Measurements from ENCODE around the gene PTEN. TPM values are rescaled to one million over a fixed set of nuclear protein-coding genes. Genes with fewer than 3 reads are reported as not detected.

PTEN gene
- total RNA-seq, 1 donor from 2014 or later, result 64.9 TPM

DNA sequence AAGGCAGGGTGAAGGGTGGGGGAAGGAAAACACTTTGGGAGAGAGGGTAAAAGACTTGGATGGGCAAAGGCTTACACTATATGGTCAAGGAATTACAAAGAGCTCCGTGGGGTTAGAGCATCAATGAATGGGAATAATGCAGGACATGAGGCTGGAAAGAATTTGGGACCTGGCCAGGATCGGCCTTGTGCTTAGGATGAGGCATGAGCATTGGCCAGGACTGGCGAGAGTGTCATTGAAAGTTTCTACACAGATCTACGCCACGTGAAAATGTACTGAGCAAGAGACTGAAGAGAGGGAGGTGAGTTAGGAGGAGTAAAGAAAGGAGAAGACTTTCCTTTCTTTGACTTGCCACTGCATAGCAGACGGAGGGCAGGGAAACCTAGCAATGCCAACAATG is 142.8 kb downstream of the PTEN start:
- no peaks in the 10 kb centered on the region for H3K27me3 Mint-ChIP-seq (ENCODE audit: insufficient read depth, low read depth)
- H3K4me2 ChIP-seq, result no peak overlapping the region
- no peaks in the 10 kb centered on the region for H3K27me3 ChIP-seq
- H3K4me3 Mint-ChIP-seq, result no peak overlapping the region
- H3K27ac ChIP-seq, result no peak overlapping the region
- no peaks in the 10 kb centered on the region for H3K4me1 ChIP-seq
- TF ChIP-seq, protein P1, sequence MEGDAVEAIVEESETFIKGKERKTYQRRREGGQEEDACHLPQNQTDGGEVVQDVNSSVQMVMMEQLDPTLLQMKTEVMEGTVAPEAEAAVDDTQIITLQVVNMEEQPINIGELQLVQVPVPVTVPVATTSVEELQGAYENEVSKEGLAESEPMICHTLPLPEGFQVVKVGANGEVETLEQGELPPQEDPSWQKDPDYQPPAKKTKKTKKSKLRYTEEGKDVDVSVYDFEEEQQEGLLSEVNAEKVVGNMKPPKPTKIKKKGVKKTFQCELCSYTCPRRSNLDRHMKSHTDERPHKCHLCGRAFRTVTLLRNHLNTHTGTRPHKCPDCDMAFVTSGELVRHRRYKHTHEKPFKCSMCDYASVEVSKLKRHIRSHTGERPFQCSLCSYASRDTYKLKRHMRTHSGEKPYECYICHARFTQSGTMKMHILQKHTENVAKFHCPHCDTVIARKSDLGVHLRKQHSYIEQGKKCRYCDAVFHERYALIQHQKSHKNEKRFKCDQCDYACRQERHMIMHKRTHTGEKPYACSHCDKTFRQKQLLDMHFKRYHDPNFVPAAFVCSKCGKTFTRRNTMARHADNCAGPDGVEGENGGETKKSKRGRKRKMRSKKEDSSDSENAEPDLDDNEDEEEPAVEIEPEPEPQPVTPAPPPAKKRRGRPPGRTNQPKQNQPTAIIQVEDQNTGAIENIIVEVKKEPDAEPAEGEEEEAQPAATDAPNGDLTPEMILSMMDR (IDR thresholded peaks at IDR 0.05), result no peak
- no peak for TF ChIP-seq EZH2phosphoT487 (IDR thresholded peaks at IDR 0.05)
- no peak for TF ChIP-seq EZH2 (IDR thresholded peaks at IDR 0.05)
- no peaks in the 10 kb centered on the region for H3K79me2 ChIP-seq (ENCODE audit: low read depth)
- H3K4me1 Mint-ChIP-seq, result no peaks in the 10 kb centered on the region
- no peaks in the 10 kb centered on the region for H3F3A ChIP-seq (ENCODE audit: low read depth)
- H2AFZ ChIP-seq (replicated peaks), result no peak overlapping the region
- no peaks in the 10 kb centered on the region for H3K9me3 ChIP-seq (ENCODE audit: low read depth)
- H3K9ac ChIP-seq, result no peak overlapping the region
- DNase-seq (ENCODE audit: low spot score), result no peak
- no peak overlapping the region for H3K4me3 ChIP-seq
- peaks cover 3% of the 10 kb centered on the region for H3K9me3 Mint-ChIP-seq
- no peaks in the 10 kb centered on the region for H3K36me3 Mint-ChIP-seq
- H3K27ac Mint-ChIP-seq, result no peak overlapping the region
- H4K20me1 ChIP-seq (ENCODE audit: low read depth), result no peaks in the 10 kb centered on the region
- H3K36me3 ChIP-seq, result no peaks in the 10 kb centered on the region

DNA sequence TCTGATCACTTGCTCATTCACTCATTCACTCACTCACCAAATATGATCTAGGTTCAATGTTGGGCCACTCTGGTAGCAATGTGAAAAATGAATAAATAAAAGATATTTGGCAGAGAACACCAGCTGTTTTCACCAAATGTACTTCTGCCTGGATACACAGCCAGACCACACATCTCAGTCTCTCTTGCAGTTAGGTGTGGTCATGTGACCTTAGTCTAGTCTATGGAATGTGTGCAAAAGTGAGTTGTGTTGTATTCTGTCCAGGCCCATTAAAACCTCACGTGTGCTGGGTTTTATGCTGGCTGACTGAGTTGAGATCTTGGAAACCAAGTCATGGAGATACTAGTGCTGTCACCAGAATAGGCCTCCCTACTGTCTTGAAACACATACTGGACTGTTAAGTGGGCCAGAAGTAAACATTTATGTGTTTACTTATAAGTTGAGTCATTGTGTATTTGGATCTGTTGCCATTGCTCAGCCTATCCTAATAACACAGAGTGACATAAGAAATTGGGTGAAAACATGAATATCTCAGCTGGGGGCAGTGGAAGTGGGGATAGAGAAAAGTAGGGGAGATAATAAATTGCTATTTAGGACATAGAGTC is 145.5 kb downstream of the PTEN start:
- Mint-ChIP-seq H3K9me3 (peaks cover 3% of the 10 kb centered on the region), H3K4me3 (no peak overlapping the region), H3K27ac (no peak overlapping the region), H3K27me3 (ENCODE audit: insufficient read depth, low read depth) (no peaks in the 10 kb centered on the region), H3K36me3 (no peaks in the 10 kb centered on the region), H3K4me1 (no peaks in the 10 kb centered on the region)
- H3K79me2 ChIP-seq (ENCODE audit: low read depth), result no peaks in the 10 kb centered on the region
- no peaks in the 10 kb centered on the region for H3K36me3 ChIP-seq
- no peaks in the 10 kb centered on the region for H3F3A ChIP-seq (ENCODE audit: low read depth)
- H4K20me1 ChIP-seq (ENCODE audit: low read depth), result no peaks in the 10 kb centered on the region
- H3K4me2 ChIP-seq, result no peak overlapping the region
- H3K27ac ChIP-seq, result no peak overlapping the region
- no peak overlapping the region for H3K9ac ChIP-seq
- no peak for DNase-seq (ENCODE audit: low spot score)
- no peak for TF ChIP-seq EZH2phosphoT487 (IDR thresholded peaks at IDR 0.05)
- no peak overlapping the region for H2AFZ ChIP-seq (replicated peaks)
- H3K9me3 ChIP-seq (ENCODE audit: low read depth), result no peaks in the 10 kb centered on the region
- no peaks in the 10 kb centered on the region for H3K27me3 ChIP-seq
- H3K4me3 ChIP-seq, result no peak overlapping the region
- no peaks in the 10 kb centered on the region for H3K4me1 ChIP-seq

DNA sequence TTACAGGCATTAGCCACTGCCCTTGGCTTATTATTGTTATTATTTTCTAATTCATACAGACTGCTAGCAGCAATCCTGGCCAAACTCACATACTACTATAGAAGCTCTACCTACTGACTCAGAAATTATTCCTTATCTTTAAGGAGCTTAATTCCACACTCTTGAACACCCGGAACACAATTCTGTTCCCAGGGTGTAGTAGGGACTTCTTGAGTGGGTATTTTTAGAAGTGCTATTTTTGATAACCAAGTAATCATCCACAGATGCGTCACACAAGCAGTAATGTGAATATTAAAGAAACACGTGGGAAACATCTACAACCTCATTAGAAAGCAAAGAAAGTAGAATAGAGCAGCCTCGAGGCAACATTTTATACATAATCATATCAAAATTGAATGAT is 149.2 kb downstream of the PTEN start:
- Histone ChIP-seq H3K4me2 (no peak overlapping the region), H3K4me3 (no peak overlapping the region), H4K20me1 (ENCODE audit: low read depth) (no peaks in the 10 kb centered on the region), H3K4me1 (no peaks in the 10 kb centered on the region), H3F3A (ENCODE audit: low read depth) (no peaks in the 10 kb centered on the region), H3K27ac (no peak overlapping the region), H3K9me3 (ENCODE audit: low read depth) (no peaks in the 10 kb centered on the region), H2AFZ (replicated peaks) (no peak overlapping the region), H3K79me2 (ENCODE audit: low read depth) (no peaks in the 10 kb centered on the region), H3K36me3 (no peaks in the 10 kb centered on the region), H3K9ac (no peak overlapping the region), H3K27me3 (no peaks in the 10 kb centered on the region)
- no peak for TF ChIP-seq EZH2phosphoT487 (IDR thresholded peaks at IDR 0.05)
- TF ChIP-seq EZH2 (IDR thresholded peaks at IDR 0.05), result no peak
- TF ChIP-seq, protein P1 (IDR thresholded peaks at IDR 0.05), result no peak
- DNase-seq (ENCODE audit: low spot score), result no peak
- H3K27me3 Mint-ChIP-seq (ENCODE audit: insufficient read depth, low read depth), result no peaks in the 10 kb centered on the region
- no peak overlapping the region for H3K4me3 Mint-ChIP-seq
- H3K36me3 Mint-ChIP-seq, result no peaks in the 10 kb centered on the region
- H3K27ac Mint-ChIP-seq, result no peak overlapping the region
- H3K4me1 Mint-ChIP-seq, result no peaks in the 10 kb centered on the region
- H3K9me3 Mint-ChIP-seq, result peaks cover 3% of the 10 kb centered on the region

DNA sequence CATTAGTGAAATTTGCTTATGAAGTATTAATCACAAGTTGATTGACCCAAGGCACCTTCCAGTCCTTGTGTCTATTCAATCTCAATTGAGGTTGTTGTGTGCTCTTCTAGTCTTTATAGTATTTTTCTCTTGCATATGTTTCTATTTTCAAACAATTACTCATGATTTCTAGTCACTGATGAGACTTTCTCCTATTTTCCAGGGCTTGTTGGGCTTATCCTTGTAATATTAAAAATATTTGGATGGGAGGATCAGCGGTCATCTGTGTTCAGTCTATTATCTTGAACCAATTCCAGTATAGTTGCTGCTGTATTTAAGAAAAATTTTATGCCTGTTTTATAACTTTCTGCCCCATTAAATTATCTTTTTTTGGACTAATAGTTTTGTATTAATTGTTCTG is 154.4 kb downstream of the PTEN start:
- H3K9me3 ChIP-seq (ENCODE audit: low read depth), result no peaks in the 10 kb centered on the region
- DNase-seq (ENCODE audit: low spot score), result no peak
- no peak overlapping the region for H3K4me2 ChIP-seq
- Mint-ChIP-seq H3K9me3 (no peaks in the 10 kb centered on the region), H3K4me1 (no peaks in the 10 kb centered on the region), H3K27ac (no peak overlapping the region), H3K4me3 (no peak overlapping the region), H3K27me3 (ENCODE audit: insufficient read depth, low read depth) (no peaks in the 10 kb centered on the region), H3K36me3 (no peaks in the 10 kb centered on the region)
- no peak overlapping the region for H2AFZ ChIP-seq (replicated peaks)
- no peaks in the 10 kb centered on the region for H3K36me3 ChIP-seq
- TF ChIP-seq EZH2 (IDR thresholded peaks at IDR 0.05) (no peak), EZH2phosphoT487 (IDR thresholded peaks at IDR 0.05) (no peak)
- TF ChIP-seq, protein P1 (IDR thresholded peaks at IDR 0.05), result no peak
- no peaks in the 10 kb centered on the region for H3K27me3 ChIP-seq
- H3F3A ChIP-seq (ENCODE audit: low read depth), result no peaks in the 10 kb centered on the region
- H3K27ac ChIP-seq, result no peak overlapping the region
- no peak overlapping the region for H3K4me3 ChIP-seq
- no peaks in the 10 kb centered on the region for H4K20me1 ChIP-seq (ENCODE audit: low read depth)
- no peaks in the 10 kb centered on the region for H3K79me2 ChIP-seq (ENCODE audit: low read depth)
- no peak overlapping the region for H3K9ac ChIP-seq
- no peaks in the 10 kb centered on the region for H3K4me1 ChIP-seq
